WERI-Rb-1 (cell line): ENCODE results near the gene DHX16.

Experiments
- DNase-seq: peaks from one replicate; pipeline ENCODE4 v3.0.0-alpha.2; 2020
- H3K27ac ChIP-seq: fragments of 250-450 bp; sonication (Bioruptor Pico); 2 replicates; pipeline ENCODE4 v1.5.1; 2020; ENCODE audit warnings: mild to moderate bottlenecking, moderate library complexity
- H3K27me3 ChIP-seq: fragments of 250-450 bp; sonication (Bioruptor Pico); 2 replicates; pipeline ENCODE4 v1.5.1; 2021; ENCODE audit warnings: mild to moderate bottlenecking, low read depth, moderate library complexity; ENCODE audit not compliant: insufficient read depth, severe bottlenecking
- H3K36me3 ChIP-seq: fragments of 250-450 bp; sonication (Bioruptor Pico); 2 replicates; pipeline ENCODE4 v1.5.1; 2020; ENCODE audit warnings: mild to moderate bottlenecking, moderate library complexity
- H3K4me3 ChIP-seq: 2 replicates; pipeline ENCODE4 v1.5.1; 2011; ENCODE audit warnings: low read depth, mild to moderate bottlenecking, control low read depth, low read length
- H3K9me3 ChIP-seq: fragments of 250-450 bp; sonication (Bioruptor Pico); 2 replicates; pipeline ENCODE4 v1.5.1; 2021; ENCODE audit warnings: mild to moderate bottlenecking, moderate library complexity; ENCODE audit not compliant: severe bottlenecking
- TF ChIP-seq, protein P1 (sequence below): IDR thresholded peaks from 2 replicates; pipeline ENCODE4 v1.5.1; 2011; ENCODE audit warnings: low read depth, mild to moderate bottlenecking, control low read depth, inconsistent platforms, low read length

Gene DHX16

DNA sequence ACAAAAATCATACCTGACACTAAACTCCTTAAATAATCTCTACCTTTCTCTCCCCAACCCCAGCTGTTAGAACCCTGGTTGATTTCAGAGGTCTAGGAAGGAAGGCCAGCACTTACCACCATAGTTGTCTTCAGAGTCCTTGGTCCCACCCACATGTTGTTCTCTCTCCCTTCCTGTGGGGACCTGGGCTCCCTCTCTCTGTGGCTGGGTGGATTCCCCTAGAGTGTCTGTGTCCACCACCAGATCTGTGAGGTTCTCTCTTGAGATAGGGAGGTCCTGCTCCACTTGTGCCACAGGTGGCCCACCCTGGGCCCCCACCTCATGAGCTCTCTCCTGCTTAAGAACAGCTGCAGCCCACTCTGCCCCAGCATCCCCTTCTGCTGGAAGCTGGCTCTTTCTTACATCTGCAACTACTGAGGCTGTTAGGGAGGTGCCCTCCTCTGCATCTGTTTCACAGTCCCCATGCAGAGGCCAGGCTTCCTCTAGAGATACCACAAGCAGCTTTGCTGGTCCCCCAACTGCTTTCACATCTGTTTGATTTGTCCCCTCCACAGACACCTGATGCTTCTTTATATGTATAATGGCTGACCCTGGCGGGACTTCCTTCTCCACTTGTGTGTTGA lies 39.1 kb upstream of the DHX16 start:
- peaks cover 7% of the 10 kb centered on the region for H3K36me3 ChIP-seq
- H3K27me3 ChIP-seq: no peaks in the 10 kb centered on the region
- H3K9me3 ChIP-seq: peaks cover under 1% of the 10 kb centered on the region
- H3K4me3 ChIP-seq: no peak overlapping the region
- DNase-seq: no peak
- H3K27ac ChIP-seq: no peak overlapping the region
- TF ChIP-seq, protein P1, sequence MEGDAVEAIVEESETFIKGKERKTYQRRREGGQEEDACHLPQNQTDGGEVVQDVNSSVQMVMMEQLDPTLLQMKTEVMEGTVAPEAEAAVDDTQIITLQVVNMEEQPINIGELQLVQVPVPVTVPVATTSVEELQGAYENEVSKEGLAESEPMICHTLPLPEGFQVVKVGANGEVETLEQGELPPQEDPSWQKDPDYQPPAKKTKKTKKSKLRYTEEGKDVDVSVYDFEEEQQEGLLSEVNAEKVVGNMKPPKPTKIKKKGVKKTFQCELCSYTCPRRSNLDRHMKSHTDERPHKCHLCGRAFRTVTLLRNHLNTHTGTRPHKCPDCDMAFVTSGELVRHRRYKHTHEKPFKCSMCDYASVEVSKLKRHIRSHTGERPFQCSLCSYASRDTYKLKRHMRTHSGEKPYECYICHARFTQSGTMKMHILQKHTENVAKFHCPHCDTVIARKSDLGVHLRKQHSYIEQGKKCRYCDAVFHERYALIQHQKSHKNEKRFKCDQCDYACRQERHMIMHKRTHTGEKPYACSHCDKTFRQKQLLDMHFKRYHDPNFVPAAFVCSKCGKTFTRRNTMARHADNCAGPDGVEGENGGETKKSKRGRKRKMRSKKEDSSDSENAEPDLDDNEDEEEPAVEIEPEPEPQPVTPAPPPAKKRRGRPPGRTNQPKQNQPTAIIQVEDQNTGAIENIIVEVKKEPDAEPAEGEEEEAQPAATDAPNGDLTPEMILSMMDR: no peak

DNA sequence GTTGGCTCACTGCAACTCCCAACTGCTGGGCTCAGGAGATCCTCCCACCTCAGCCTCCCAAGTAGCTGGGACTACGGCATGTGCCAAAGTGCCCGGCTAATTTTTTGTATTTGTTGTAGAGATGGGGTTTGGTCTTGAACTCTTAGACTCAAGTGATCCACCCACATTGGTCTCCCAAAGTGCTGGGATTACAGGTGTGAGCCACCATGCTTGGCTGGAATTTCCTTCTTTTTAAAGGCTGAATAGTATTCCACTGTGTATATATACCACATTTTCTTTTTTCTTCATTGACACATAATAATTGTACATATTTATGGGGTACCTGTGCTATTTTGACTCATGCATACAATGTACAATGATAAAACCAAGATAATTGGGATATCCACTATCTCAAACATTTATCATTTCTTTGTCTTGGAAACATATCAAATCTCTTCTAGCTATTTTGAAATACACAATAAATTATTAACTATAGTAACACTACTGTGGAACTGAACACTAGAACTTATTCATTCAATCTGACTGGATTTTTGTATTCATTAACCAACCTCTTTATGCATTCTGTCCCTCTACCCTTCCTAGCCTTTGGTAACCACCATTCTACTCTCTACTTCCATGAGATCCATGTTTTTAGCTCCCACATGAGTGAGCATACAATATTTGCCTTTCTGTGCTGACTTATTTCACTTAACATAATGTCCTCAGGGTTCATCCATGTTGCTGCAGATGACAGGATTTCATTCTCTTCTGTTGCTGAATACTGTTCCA lies 36.5 kb upstream of the DHX16 start:
- TF ChIP-seq, protein P1: no peak
- DNase-seq: no peak
- no peaks in the 10 kb centered on the region for H3K27me3 ChIP-seq
- no peaks in the 10 kb centered on the region for H3K9me3 ChIP-seq
- H3K4me3 ChIP-seq: no peak overlapping the region
- H3K27ac ChIP-seq: no peak overlapping the region
- H3K36me3 ChIP-seq: peaks cover 7% of the 10 kb centered on the region

DNA sequence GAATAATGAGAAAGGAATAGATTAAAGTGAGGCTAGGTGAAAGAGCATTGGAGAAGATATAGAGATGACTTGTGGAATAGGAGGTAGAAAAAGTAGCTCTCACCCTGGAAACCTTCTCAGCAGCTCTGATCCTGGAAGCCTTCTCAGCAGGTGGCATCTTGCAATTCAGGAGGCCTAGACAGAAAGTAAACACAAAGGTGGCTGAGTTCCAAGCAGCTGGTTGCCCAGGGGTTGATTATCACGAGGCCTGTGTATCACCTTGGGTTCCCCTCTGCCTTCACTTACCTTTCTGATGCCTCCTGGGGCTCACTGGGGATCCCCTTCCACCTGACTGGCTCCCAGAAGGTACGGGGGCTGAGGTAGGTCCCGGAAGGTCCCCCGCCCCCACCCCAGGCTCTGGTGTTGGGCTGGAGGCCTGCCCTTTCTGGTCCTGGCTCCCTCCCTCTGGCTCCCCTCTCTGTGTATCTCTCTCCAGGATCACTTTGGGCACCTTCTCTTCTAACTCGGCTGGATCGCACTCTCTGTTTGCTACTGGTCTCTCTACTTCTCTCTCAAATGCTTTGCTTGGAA lies 34.6 kb upstream of the DHX16 start:
- Histone ChIP-seq H3K4me3 (no peak overlapping the region), H3K27ac (no peak overlapping the region), H3K36me3 (peaks cover 7% of the 10 kb centered on the region), H3K9me3 (no peaks in the 10 kb centered on the region), H3K27me3 (no peaks in the 10 kb centered on the region)
- no peak for DNase-seq
- TF ChIP-seq, protein P1: no peak

DNA sequence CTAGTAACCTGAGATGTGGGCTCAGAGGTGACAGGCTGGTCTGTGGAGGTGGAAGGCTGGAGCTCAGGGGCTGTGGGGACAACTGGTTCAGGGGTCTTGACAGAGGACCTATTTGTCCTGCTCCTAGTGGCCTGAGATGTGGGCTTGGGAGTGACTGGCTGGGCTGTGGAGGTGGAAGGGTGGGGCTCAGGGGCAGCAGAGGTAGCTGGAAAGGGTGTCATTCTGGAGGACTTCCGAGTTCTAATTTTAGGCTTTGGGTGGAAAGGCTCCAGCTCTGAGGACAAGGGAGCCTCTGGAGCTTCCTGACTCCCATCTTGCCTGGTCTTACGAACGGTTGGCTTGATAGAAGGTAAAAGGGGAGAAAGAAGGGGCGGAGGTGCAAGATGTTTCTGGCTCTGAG lies 32.8 kb upstream of the DHX16 start:
- no peak overlapping the region for H3K4me3 ChIP-seq
- no peak overlapping the region for H3K27ac ChIP-seq
- no peaks in the 10 kb centered on the region for H3K27me3 ChIP-seq
- DNase-seq: no peak
- TF ChIP-seq, protein P1: no peak
- H3K9me3 ChIP-seq: no peaks in the 10 kb centered on the region
- peaks cover 4% of the 10 kb centered on the region for H3K36me3 ChIP-seq

DNA sequence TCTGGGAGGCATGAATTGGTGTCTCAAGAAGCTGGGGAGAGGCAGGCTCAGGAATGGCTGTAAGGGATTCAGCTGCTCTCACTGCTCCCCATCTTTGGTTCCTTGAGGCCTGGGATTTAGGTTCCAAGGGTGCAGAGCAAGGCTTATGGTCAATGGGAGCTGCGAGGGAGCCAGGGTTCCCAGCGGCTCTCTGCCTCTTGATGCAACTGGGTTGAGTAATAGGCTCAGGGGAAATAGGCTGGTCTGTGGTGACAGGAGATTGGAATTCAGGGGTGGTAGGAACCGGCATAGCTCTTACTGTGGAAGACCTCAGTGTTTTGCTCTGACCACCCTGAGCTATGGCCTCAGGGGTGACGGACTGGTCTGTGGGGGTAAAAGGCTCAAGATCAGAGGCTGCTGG lies 31.0 kb upstream of the DHX16 start:
- H3K9me3 ChIP-seq: no peaks in the 10 kb centered on the region
- H3K27me3 ChIP-seq: no peaks in the 10 kb centered on the region
- DNase-seq: no peak
- no peak overlapping the region for H3K27ac ChIP-seq
- H3K4me3 ChIP-seq: no peak overlapping the region
- TF ChIP-seq, protein P1: no peak
- no peaks in the 10 kb centered on the region; the same call in none of the 2 replicates for H3K36me3 ChIP-seq
